ENCODE results near the gene SLC38A4.

DNA sequence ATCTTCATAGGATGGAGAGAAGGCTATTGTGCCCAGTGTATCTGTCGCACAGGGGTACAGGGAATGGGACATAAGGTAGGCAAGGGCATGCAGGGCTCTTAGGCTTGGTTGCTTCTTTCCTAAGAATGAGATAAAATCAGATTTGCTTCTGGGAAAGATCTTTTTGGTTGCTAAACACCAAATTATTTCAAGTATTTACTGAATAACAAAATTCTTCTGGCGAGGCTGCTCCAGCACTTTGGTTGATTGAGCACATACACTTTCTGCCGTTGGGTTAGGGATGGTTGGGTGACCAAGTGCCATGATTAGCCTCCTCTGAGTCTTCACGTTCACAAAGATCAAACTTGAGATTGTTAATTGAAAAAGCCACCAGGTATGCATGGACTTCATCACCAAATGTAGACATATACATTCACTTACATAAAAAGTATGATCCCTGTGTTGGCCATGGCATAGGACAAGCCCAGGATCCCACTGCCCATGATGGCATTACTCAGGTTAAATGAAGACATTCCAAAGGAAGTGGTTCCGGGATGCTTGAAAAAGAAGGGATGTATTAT, 38.2 kb downstream of the SLC38A4 start:
- TF ChIP-seq USF1 (IDR thresholded peaks at IDR 0.05) (no peak), TAF1 (IDR thresholded peaks at IDR 0.05; ENCODE audit: low read depth) (no peak), CEBPB (IDR thresholded peaks at IDR 0.05) (no peak), CREB1 (IDR thresholded peaks at IDR 0.05; ENCODE audit: low read depth) (no peak), MAX (IDR thresholded peaks at IDR 0.05) (no peak), YY1 (IDR thresholded peaks at IDR 0.05; ENCODE audit: low read depth) (no peak), EGR1 (IDR thresholded peaks at IDR 0.05) (no peak), EP300 (IDR thresholded peaks at IDR 0.05; ENCODE audit: borderline replicate concordance) (no peak)
- TF ChIP-seq, protein P1, sequence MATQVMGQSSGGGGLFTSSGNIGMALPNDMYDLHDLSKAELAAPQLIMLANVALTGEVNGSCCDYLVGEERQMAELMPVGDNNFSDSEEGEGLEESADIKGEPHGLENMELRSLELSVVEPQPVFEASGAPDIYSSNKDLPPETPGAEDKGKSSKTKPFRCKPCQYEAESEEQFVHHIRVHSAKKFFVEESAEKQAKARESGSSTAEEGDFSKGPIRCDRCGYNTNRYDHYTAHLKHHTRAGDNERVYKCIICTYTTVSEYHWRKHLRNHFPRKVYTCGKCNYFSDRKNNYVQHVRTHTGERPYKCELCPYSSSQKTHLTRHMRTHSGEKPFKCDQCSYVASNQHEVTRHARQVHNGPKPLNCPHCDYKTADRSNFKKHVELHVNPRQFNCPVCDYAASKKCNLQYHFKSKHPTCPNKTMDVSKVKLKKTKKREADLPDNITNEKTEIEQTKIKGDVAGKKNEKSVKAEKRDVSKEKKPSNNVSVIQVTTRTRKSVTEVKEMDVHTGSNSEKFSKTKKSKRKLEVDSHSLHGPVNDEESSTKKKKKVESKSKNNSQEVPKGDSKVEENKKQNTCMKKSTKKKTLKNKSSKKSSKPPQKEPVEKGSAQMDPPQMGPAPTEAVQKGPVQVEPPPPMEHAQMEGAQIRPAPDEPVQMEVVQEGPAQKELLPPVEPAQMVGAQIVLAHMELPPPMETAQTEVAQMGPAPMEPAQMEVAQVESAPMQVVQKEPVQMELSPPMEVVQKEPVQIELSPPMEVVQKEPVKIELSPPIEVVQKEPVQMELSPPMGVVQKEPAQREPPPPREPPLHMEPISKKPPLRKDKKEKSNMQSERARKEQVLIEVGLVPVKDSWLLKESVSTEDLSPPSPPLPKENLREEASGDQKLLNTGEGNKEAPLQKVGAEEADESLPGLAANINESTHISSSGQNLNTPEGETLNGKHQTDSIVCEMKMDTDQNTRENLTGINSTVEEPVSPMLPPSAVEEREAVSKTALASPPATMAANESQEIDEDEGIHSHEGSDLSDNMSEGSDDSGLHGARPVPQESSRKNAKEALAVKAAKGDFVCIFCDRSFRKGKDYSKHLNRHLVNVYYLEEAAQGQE (IDR thresholded peaks at IDR 0.05; ENCODE audit: low read depth): no peak

Data from Ishikawa (cell line).